HG03196 (cell line): Measurements from ENCODE around the gene HIPK3.
"Not testable (repeated sequence)": the region's sequence is repeated elsewhere in the genome, so short reads cannot be mapped to it uniquely, and the experiment has no call there.

Source experiments
- ATAC-seq: cut with Tn5 transposase; IDR thresholded peaks from one replicate; pipeline ENCODE4 v1.9.1; 2021; ENCODE audit not compliant: unreplicated experiment

The HIPK3 gene

GRCh38 chr11:33258631-33259205 is 1.5 kb downstream of the HIPK3 start:
- ATAC-seq: no peak

- no peak for ATAC-seq
Observed at GRCh38 chr11:33259869-33260268, 2.7 kb downstream of the HIPK3 start.

GRCh38 chr11:33261350-33261749 is 4.2 kb downstream of the HIPK3 start:
- not testable (repeated sequence) for ATAC-seq

- no peak for ATAC-seq
Observed at GRCh38 chr11:33262011-33262645, 4.9 kb downstream of the HIPK3 start.

- ATAC-seq: no peak
Observed at GRCh38 chr11:33263549-33263948, 6.4 kb downstream of the HIPK3 start.

GRCh38 chr11:33264926-33265325 is 7.7 kb downstream of the HIPK3 start:
- no peak for ATAC-seq

GRCh38 chr11:33266393-33267215 is 9.4 kb downstream of the HIPK3 start:
- no peak for ATAC-seq

- no peak for ATAC-seq
Observed at GRCh38 chr11:33268945-33269540, 11.9 kb downstream of the HIPK3 start.

GRCh38 chr11:33269822-33270221 is 12.6 kb downstream of the HIPK3 start:
- no peak for ATAC-seq

GRCh38 chr11:33271059-33271458 is 13.9 kb downstream of the HIPK3 start:
- ATAC-seq: no peak

- no peak for ATAC-seq
Observed at GRCh38 chr11:33272338-33273107, 15.3 kb downstream of the HIPK3 start.

- ATAC-seq: no peak
Observed at GRCh38 chr11:33273656-33274055, 16.5 kb downstream of the HIPK3 start.

GRCh38 chr11:33280411-33280810 is 23.2 kb downstream of the HIPK3 start:
- no peak for ATAC-seq

GRCh38 chr11:33281758-33282157 is 24.6 kb downstream of the HIPK3 start:
- ATAC-seq: no peak

- no peak for ATAC-seq
Observed at GRCh38 chr11:33284818-33285217, 27.6 kb downstream of the HIPK3 start.

GRCh38 chr11:33290319-33290718 is 33.1 kb downstream of the HIPK3 start:
- no peak for ATAC-seq

- peak; percentile 66 for ATAC-seq
Observed at GRCh38 chr11:33291004-33291777, 34.0 kb downstream of the HIPK3 start.

- no peak for ATAC-seq
Observed at GRCh38 chr11:33292311-33292710, 35.1 kb downstream of the HIPK3 start.

GRCh38 chr11:33294224-33294623 is 37.0 kb downstream of the HIPK3 start:
- ATAC-seq: no peak

- ATAC-seq: no peak
Observed at GRCh38 chr11:33294797-33295196, 37.6 kb downstream of the HIPK3 start.
